ENCODE data around the gene SH2D1A.
A peak's percentile ranks its signal among the peaks of the same experiment; 100 is the strongest.

SH2D1A gene

GRCh38 chrX:124362072-124362471 is 15.7 kb downstream of the SH2D1A start:
- no peak for DNase-seq (ENCODE audit: insufficient read length)
- no peak for FAIRE-seq
- TF ChIP-seq TAF1 (IDR thresholded peaks at IDR 0.05; ENCODE audit: borderline replicate concordance, low read depth, low read length) (no peak), POLR2A (IDR thresholded peaks at IDR 0.05; ENCODE audit: low read depth, low read length) (no peak), POLR2AphosphoS5 (IDR thresholded peaks at IDR 0.05; ENCODE audit: low read depth, low read length) (no peak)

GRCh38 chrX:124362761-124363160 is 16.4 kb downstream of the SH2D1A start:
- no peak for TF ChIP-seq POLR2AphosphoS5 (IDR thresholded peaks at IDR 0.05; ENCODE audit: low read depth, low read length)
- TF ChIP-seq TAF1 (IDR thresholded peaks at IDR 0.05; ENCODE audit: borderline replicate concordance, low read depth, low read length) = no peak
- TF ChIP-seq POLR2A (IDR thresholded peaks at IDR 0.05; ENCODE audit: low read depth, low read length) = no peak
- DNase-seq (ENCODE audit: insufficient read length) (no peak), FAIRE-seq (no peak)

DNA sequence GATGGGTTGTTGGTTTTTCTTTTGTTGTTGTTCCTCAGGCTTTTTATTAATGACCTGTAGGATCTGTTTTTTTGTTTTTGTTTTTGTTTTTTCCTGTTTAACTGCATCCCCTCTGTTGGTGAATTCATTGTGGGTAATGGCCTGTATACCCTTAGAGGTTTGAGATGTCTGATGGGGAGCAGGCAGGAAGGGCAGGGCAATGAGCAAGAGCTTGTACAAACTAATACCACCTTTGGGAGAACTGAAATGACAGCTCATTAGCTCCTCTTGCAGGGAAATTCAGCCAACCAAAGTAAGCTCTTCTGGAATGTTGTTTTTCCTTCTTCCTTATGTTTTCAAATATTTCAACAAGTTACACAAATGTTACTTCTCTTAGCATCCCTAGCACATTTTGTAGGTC is 23.4 kb downstream of the SH2D1A start:
- no peak for DNase-seq (ENCODE audit: insufficient read length)
- no peak for TF ChIP-seq POLR2AphosphoS5 (IDR thresholded peaks at IDR 0.05; ENCODE audit: low read depth, low read length)
- TF ChIP-seq TAF1 (IDR thresholded peaks at IDR 0.05; ENCODE audit: borderline replicate concordance, low read depth, low read length) = no peak
- TF ChIP-seq POLR2A (IDR thresholded peaks at IDR 0.05; ENCODE audit: low read depth, low read length) = no peak
- no peak for FAIRE-seq

DNA sequence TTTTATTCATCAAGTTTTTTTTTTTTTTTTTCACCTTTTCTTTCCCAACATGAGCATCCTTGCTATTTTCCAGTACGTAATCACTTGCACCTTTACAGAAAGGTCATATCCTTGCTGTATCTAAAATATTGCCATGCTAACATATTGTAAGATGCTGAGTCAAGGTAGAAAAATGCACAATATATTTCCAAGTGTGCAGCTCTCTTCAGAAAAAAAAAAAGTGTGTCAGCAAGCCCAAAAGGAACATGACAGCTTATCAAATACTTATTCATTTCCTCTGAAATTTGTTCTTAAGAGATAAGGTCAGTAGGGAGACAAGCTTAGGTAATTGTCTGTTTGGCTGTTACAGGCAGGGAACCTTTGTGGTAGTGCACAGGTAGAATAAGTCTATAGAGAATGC is 27.0 kb downstream of the SH2D1A start:
- TF ChIP-seq POLR2AphosphoS5 (IDR thresholded peaks at IDR 0.05; ENCODE audit: low read depth, low read length) = no peak
- no peak for TF ChIP-seq TAF1 (IDR thresholded peaks at IDR 0.05; ENCODE audit: borderline replicate concordance, low read depth, low read length)
- TF ChIP-seq POLR2A (IDR thresholded peaks at IDR 0.05; ENCODE audit: low read depth, low read length) = no peak
- no peak for DNase-seq (ENCODE audit: insufficient read length)
- FAIRE-seq = no peak

- DNase-seq (ENCODE audit: insufficient read length) = no peak
- no peak for TF ChIP-seq POLR2A (IDR thresholded peaks at IDR 0.05; ENCODE audit: low read depth, low read length)
- TF ChIP-seq POLR2AphosphoS5 (IDR thresholded peaks at IDR 0.05; ENCODE audit: low read depth, low read length) = no peak
- TF ChIP-seq TAF1 (IDR thresholded peaks at IDR 0.05; ENCODE audit: borderline replicate concordance, low read depth, low read length) = no peak
Observed at GRCh38 chrX:124378643-124379042, 32.3 kb downstream of the SH2D1A start.

DNA sequence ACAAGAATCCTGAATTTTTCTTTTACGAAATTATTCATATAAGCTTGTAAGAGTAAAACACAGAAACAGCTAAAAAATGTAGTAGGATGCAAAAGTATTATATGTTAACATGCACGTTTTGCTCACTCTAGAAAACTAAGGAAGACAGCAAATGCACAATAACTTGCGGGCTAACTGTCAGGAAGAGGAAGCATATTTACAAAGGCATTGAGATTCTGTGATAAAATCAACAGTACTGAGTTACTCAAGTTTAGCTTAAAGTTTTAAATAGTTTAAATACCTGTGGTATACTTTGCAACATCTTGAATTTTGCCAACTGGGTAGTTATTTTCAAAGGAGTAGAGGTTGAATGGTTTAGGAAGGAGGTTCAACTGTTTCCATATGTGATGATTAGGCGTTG is 37.0 kb downstream of the SH2D1A start:
- no peak for FAIRE-seq
- TF ChIP-seq TAF1 (IDR thresholded peaks at IDR 0.05; ENCODE audit: borderline replicate concordance, low read depth, low read length) (no peak), POLR2A (IDR thresholded peaks at IDR 0.05; ENCODE audit: low read depth, low read length) (no peak), POLR2AphosphoS5 (IDR thresholded peaks at IDR 0.05; ENCODE audit: low read depth, low read length) (no peak)
- DNase-seq (ENCODE audit: insufficient read length) = no peak

More at GRCh38 chrX:124378643-124379042, 32.3 kb downstream of the SH2D1A start:
- no peak for FAIRE-seq

DNA sequence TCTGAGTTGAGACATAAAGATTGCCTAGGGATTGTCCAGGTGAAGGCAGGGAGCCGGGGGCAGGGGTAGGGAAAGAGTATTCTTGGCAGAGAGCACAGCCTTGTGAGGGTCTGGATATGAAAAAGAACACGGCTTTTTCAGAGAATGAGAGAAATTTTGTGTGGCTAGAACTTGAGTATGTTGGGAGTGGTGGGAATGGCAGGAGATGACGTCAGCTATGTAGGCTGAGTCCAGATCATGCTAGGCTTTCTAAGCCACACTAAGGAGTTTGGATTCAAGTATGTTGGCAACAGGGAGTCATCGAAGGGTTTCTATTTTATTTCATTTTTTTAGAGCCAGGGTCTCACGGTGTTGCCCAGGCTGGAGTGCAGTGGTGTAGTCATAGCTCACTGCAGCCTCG is 40.0 kb downstream of the SH2D1A start:
- TF ChIP-seq POLR2A (IDR thresholded peaks at IDR 0.05; ENCODE audit: low read depth, low read length) = no peak
- TF ChIP-seq POLR2AphosphoS5 (IDR thresholded peaks at IDR 0.05; ENCODE audit: low read depth, low read length) = no peak
- FAIRE-seq = no peak
- no peak for DNase-seq (ENCODE audit: insufficient read length)

DNA sequence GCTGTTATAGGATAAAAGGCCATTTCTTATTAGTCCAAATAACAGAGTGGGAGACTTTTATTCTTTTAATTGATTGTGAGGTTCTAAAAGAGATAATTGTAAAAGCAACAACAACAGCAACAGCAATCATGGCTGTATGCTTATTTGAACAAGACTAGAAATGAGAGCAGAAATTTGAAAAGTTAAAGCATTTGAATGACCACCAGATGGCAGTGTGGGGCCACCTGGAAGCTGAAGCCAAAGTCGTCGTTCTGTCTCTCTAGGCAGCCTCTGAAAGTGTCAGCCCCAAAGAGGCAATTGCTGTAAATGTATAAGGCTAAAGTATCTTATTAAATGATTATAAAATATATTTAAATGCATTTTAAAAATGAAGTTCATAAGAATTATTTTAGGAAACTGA is 42.2 kb downstream of the SH2D1A start:
- FAIRE-seq (peak; percentile 42), DNase-seq (ENCODE audit: insufficient read length) (no peak)
- TF ChIP-seq POLR2A (IDR thresholded peaks at IDR 0.05; ENCODE audit: low read depth, low read length) (no peak), POLR2AphosphoS5 (IDR thresholded peaks at IDR 0.05; ENCODE audit: low read depth, low read length) (no peak), TAF1 (IDR thresholded peaks at IDR 0.05; ENCODE audit: borderline replicate concordance, low read depth, low read length) (no peak)

DNA sequence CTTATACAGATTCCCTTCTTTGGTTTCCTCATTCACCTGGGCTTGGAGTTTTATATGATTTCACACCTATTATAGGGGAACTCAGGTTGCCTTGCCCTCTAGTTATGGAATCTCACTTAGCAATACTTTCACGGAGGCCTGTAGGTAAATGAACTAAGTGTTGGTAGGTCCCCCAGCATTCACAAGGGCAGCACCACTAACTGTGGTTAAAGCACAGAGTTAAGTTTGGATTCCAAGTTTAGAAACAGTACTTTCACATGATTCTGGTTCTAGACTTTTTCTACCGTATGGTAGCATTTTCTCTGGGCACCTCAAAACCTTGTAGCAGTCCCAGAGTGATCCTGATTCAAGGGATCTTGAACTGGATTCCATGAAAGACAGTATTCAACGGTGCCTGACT is 46.4 kb downstream of the SH2D1A start:
- no peak for FAIRE-seq
- TF ChIP-seq POLR2AphosphoS5 (IDR thresholded peaks at IDR 0.05; ENCODE audit: low read depth, low read length) (no peak), POLR2A (IDR thresholded peaks at IDR 0.05; ENCODE audit: low read depth, low read length) (no peak), TAF1 (IDR thresholded peaks at IDR 0.05; ENCODE audit: borderline replicate concordance, low read depth, low read length) (no peak)
- DNase-seq (ENCODE audit: insufficient read length) = no peak

- no peak for TF ChIP-seq POLR2A (IDR thresholded peaks at IDR 0.05; ENCODE audit: low read depth, low read length)
- TF ChIP-seq POLR2AphosphoS5 (IDR thresholded peaks at IDR 0.05; ENCODE audit: low read depth, low read length) = no peak
- TF ChIP-seq TAF1 (IDR thresholded peaks at IDR 0.05; ENCODE audit: borderline replicate concordance, low read depth, low read length) = no peak
- no peak for DNase-seq (ENCODE audit: insufficient read length)
- FAIRE-seq = no peak
Observed at GRCh38 chrX:124393238-124393637, 46.9 kb downstream of the SH2D1A start.

DNA sequence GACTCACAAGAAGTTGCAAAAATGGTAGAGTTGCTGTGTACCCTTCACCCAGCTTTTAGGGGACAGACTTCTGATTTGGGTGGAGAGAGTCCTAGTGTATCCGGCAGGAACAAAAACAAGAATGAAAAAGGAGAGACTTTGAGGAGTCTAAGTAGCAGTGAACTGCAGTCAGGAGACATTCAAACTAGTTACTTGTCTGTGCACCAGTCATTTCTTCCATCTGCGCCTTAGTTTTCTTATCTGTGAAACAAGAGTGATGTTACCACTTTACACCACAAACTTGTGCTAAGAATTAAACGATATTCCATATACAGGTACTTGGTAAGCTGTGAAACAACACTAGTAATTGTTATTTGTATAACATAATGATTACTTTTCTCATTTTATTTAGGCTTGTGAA is 47.3 kb downstream of the SH2D1A start:
- TF ChIP-seq POLR2AphosphoS5 (IDR thresholded peaks at IDR 0.05; ENCODE audit: low read depth, low read length) (no peak), TAF1 (IDR thresholded peaks at IDR 0.05; ENCODE audit: borderline replicate concordance, low read depth, low read length) (no peak), POLR2A (IDR thresholded peaks at IDR 0.05; ENCODE audit: low read depth, low read length) (no peak)
- FAIRE-seq (no peak), DNase-seq (ENCODE audit: insufficient read length) (no peak)

GRCh38 chrX:124395145-124395880 is 49.0 kb downstream of the SH2D1A start:
- TF ChIP-seq TAF1 (IDR thresholded peaks at IDR 0.05; ENCODE audit: borderline replicate concordance, low read depth, low read length) (no peak), POLR2AphosphoS5 (IDR thresholded peaks at IDR 0.05; ENCODE audit: low read depth, low read length) (no peak), POLR2A (IDR thresholded peaks at IDR 0.05; ENCODE audit: low read depth, low read length) (no peak)
- FAIRE-seq (peak; percentile 67), DNase-seq (ENCODE audit: insufficient read length) (no peak)

Measured in GM12892 (cell line).